IPS-18c (cell line): ENCODE data around the gene ZSCAN23.
"Not testable (repeated sequence)": the region's sequence is repeated elsewhere in the genome, so short reads cannot be mapped to it uniquely, and the experiment has no call there.

ENCODE experiments used
- H3K4me3 ChIP-seq: 2 replicates; pipeline ENCODE4 v1.7.0; 2013; ENCODE audit warnings: low read depth, mild to moderate bottlenecking, low read length, moderate library complexity; ENCODE audit not compliant: insufficient read depth
- H3K9me3 ChIP-seq: one replicate; pipeline ENCODE4 v1.6.1; 2013; ENCODE audit warnings: mild to moderate bottlenecking, low read length, moderate library complexity; ENCODE audit not compliant: control insufficient read depth, insufficient read depth

The ZSCAN23 gene

DNA sequence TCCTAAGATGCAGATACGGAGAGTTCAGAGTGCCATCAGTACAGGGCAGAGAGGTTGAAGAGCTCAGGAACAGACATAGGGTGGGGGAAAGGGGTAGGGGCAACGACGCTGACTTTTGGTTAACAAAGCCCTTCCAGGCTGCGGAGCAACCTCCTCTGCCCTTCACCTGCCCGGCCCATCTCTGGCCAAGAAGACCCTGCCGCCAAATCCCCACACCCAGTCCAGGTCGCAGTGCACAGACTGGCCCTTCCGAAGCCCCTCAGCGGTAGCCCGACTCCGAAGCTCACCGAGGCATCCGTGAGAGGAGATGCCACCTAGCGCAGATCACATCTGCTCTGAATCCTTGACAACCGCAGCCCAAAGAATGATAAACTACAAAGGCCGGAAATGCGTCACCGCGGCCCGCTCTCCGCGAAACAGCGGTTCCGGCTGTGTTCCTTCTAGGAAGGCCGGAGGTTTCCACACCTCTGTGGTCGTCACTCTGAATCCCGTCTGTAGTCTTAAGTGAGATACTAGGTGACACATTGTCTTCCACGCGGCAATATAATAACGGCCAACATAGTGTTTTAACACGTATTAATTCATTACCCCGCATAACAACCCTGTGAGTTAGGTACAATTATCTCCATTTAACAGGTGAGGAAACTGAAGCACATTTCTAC is at the start of gene ZSCAN23:
Gene ZSCAN23, minus strand, starts transcription at position 380 of the 662 bp plus-strand sequence. CDS start 7,225 bp downstream, outside the sequence.
- Histone ChIP-seq H3K4me3 (peak within 1 kb of the TSS; percentile 75), H3K9me3 (no peaks in the 10 kb centered on the region)

DNA sequence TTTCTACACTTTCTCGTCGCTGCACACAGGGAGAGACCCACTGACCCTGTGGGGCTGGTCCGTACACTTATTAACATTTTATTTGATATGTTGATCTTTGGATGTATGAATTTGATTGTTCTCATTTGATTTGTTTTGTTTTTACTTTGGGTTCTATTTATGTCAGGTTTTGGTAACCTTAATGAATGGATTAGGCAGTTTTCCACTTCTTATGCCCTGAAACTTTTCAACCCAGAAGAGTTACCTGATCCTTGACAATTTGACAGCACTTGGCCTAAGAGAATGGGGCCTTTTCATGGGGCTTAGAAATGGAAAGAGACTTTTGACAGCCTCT is 48.7 kb upstream of the ZSCAN23 start:
- H3K4me3 ChIP-seq: no peak overlapping the region

DNA sequence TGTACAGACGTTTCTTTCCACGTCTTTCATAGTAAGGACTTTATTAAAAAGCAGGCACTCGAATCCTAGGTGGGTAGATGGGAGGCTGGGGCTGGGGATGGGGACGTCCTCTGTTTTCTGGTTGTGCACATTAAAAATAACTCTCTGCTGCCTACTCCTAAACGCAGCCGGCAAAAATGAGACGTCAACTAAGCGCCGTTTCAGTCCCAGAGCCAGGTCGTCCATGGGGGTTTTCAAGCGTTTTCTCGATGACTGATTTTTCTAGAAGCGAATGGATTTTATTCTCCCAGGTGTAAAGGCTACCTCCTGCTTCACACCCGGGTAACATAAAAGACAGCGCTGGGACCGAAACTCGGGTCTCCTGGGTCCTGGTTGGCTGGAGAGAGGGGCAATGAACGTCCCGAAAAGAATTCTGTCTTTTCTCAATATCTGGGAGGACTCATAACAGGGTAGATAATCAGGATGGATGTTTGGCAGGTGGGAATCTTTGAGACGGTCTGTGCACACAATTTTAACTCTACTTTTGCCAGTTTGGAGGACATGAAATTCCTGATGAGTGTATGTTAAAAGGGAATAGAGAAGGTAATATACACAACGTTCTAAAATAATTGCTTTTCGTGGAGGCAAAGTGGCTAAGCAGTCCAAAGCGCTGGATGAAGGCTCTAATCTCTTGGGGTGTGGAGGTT is 47.1 kb upstream of the ZSCAN23 start:
- Histone ChIP-seq H3K9me3 (no peaks in the 10 kb centered on the region), H3K4me3 (peak overlapping the region; percentile 56)

More for the DNA sequence above, 48.7 kb upstream of the ZSCAN23 start:
- no peaks in the 10 kb centered on the region for H3K9me3 ChIP-seq

DNA sequence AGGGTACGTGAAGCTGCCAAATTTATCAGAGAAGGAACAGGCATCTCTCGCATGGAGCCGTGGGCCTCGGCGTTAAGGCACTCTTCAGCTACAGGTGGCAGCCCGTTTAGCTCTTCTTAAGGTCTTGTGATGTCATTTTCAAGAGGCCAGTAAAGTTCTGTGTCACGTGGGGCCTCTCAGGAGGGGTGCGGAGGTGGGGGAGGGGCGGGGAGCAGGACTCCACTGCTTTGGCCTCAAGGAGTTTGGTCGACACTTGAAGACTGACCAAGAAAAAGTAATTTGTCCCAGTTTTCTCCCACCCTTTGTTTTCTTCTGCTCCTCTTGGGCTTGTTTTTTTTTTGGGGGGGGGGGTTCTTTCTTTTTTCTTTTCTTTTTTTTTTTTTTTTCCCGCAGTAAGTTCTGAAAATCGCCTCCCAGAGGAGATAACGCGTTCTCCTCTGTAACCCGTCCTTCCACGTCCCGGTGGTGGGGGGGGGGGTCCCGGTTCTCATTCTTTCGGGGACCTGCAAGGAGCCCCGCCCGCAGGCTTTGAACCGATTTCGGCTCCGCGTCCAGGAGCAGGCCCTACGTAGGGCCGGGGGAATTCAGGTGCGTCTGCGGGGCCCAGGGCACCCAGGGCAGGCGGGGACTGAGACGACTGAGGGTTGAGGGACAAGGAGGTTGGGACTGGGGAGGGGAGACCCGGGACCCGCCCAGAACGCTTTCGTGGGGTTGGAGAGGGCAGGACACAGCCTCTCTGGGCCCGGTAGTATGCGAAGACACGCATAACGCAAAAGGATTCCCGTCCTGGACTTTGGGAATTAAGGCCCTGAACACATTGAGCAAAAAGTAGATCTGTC is 46.3 kb upstream of the ZSCAN23 start:
- Histone ChIP-seq H3K4me3 (peak overlapping the region; percentile 56), H3K9me3 (no peaks in the 10 kb centered on the region)

DNA sequence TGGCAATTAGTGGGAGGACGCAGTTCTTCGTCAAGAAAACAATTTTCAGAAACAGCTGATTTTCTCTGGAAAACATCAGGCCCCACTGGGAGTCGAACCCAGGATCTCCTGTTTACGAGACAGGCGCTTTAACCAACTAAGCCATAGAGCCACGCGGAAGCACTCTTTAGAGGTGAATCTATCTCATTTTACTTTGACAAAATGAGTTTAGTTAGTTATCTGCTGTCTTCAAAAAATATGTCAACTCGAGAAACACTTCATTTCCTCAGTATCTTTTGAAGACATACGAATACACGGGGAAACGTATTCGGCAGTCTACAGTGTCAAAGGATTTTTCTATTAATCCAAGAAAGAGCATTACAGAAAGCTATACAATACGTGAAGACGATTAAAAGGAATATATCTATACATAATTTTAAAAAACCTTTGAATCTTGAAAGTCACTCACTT is 45.6 kb upstream of the ZSCAN23 start:
- H3K9me3 ChIP-seq: no peaks in the 10 kb centered on the region
- H3K4me3 ChIP-seq: peak overlapping the region; percentile 56; the same call in 1 of the 2 replicates

DNA sequence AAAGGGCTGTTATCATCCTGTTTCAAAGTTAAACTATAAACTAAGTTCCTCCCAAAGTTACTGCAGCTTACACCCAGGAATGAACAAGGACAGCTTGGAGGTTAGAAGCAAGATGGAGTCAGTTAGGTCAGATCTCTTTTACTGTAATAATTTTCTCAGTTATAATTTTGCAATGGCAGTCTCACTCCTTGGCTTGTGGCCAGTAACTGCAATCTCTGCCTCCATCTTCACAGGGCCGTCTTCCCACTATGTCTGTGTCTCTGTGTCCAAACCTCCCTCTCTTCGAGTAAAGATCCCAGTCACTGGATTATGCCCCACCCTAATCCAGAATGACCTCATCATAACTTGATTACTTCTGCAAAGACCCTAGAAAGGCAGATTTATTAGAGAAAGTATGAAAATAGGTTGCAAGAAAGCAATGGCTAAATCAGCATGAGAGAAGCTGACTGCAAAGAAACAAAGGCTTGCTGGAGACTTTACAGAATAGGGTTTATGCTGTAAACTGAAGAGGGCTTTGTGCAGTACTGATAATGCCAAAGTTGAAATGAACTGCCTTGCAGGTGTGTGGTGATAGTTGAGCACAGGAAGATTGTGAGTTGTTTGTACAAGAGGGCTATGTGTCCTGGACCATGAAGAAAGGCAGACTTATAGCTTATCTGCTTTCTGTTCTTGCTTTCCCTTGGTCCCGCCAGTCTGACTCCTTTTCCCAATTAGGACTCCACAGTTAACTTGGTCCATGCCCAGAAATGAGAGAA is 43.9 kb upstream of the ZSCAN23 start:
- Histone ChIP-seq H3K9me3 (no peaks in the 10 kb centered on the region), H3K4me3 (no peak overlapping the region)

DNA sequence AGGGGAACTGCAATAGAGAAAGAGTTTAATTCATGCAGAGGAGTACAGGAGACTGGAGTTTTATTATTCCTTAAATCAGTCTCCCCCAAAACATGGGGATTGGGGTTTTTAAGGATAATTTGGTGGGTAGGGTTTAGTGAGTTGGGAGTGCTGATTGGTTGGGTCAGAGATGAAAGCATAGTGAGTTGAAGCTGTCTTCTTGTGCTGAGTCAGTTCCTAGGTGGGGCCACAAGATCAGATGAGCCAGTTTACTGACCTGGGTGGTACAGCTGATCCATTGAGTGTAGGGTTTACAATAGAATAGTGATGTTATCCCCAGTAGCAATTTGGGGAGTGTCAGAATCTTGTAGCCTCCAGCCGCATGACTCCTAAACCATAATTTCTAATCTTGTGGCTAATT is 43.2 kb upstream of the ZSCAN23 start:
- Histone ChIP-seq H3K9me3 (no peaks in the 10 kb centered on the region), H3K4me3 (no peak overlapping the region)

DNA sequence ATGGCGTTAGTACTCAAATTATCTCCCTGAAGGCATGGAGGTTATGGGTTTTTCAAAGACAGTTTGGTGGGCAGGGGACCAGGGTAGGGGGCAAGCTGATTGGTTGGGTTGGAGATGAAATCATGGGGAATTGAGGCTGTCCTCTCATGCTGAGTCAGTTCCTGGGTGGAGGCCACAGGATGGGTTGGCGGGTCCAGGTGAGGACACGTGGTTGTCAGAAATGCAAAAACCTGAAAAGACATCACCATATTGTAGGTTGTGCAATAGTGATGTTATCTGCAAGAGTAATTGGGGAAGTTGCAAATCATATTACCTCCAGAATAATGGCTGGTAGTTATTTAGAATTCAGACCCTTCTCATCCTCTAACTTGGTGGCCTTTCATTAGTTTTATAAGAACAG is 42.2 kb upstream of the ZSCAN23 start:
- Histone ChIP-seq H3K9me3 (no peaks in the 10 kb centered on the region), H3K4me3 (no peak overlapping the region)

DNA sequence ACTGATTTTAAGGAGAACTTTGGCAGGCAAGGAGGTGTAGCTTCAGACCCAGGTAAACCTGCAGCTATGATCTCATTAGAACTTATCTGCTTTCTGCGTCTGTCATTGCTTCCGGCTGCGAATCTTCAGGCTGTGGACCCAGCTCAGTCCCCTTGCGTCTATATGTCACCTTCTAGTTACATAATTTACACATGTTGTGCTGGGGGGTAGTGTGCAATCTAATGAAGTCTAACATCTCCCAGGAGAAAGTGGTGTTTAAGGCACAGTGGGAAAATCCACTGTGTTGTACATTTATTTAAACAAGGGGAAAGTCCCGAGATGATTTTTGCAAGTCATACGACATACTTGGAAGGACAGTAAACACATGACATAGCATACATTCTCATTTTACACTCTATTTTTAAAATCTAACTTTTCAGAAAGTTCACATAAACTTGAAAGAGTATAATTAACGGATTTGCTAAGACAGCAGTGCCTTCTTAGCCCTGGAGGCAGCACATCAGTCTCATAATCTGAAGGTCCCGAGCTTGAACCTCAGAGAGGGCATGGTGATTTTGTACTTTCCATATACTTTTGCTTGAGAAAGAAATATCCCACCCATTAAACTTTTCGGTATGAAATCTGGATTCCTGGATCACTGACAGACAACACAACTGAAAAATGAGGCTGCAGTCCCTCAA is 37.1 kb upstream of the ZSCAN23 start:
- Histone ChIP-seq H3K4me3 (no peak overlapping the region), H3K9me3 (no peaks in the 10 kb centered on the region)

DNA sequence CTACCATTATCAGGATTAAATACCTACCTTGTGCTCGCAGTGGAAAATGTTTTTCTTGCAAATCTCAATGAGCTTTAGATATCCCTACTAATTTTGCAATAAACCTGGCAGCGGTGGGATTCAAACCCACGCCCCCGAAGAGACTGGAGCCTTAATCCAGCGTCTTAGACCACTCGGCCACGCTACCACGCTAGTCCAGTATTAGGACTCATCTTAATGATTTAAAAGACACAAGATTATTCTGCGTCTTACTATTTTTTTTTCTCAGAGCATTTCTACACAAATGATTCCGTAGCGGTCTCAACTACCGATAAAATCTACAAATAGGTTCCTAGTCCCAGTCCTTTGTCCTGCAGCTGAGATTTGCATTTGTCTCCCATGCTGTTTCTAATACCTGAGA is 35.2 kb upstream of the ZSCAN23 start:
- H3K4me3 ChIP-seq: no peak overlapping the region
- H3K9me3 ChIP-seq: no peaks in the 10 kb centered on the region

DNA sequence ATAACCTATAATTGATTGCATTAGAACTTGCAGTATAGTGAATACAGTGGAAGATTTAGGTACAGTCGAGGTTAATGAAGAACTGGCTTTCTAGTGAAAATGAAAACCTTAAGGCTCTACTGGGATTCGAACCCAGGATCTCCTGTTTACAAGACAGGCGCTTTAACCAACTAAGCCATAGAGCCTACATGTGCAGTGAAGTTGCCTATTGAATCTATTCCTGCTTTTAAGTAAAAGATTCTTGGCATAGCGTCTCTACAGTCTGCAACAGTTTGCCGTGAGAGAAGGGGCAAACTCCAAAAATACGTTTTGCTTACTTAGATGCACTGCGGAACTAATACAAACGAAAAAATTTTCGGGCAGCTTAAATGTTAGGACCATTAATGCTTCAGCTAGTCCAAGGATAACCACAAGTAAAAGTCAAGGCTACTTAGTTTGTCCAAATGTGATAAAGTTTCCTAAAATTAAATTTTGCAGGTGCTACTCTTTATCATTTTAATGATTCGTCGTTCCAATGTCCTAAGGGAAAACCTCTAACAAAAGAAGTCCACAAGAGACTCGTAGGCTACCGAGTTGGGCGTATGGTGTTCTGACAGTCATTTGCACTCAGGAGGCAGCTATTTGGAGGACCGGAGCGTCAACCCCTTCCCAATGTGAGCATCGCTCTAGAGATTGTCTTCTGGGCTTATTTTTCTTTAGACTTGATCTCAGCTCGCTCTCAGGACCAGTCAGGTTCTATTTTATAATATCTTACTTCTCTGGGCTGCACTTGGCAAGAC is 31.3 kb upstream of the ZSCAN23 start:
- Histone ChIP-seq H3K9me3 (no peaks in the 10 kb centered on the region), H3K4me3 (peak overlapping the region; percentile 61)

DNA sequence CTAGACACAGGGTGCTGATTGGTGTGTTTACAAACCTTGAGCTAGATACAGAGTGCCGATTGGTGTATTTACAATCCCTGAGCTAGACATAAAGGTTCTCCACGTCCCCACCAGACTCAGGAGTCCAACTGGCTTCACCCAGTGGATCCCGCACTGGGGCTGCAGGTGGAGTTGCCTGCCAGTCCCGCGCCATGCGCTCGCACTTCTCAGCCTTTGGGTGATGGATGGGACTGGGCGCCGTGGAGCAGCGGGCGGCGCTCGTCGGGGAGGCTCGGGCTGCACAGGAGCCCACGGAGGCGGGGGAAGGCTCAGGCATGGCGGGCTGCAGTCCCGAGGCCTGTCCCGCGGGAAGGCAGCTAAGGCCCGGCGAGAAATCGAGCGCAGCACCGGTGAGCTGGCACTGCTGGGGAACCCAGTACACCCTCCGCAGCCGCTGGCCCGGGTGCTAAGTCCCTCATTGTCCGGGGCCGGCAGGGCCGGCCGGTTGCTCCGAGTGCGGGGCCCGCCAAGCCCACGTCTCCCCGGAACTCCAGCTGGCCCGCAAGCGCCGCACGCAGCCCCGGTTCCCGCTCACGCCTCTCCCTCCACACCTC is 26.0 kb upstream of the ZSCAN23 start:
- H3K9me3 ChIP-seq: not testable (repeated sequence)
- H3K4me3 ChIP-seq: peak overlapping the region; percentile 17; the same call in 1 of the 2 replicates

DNA sequence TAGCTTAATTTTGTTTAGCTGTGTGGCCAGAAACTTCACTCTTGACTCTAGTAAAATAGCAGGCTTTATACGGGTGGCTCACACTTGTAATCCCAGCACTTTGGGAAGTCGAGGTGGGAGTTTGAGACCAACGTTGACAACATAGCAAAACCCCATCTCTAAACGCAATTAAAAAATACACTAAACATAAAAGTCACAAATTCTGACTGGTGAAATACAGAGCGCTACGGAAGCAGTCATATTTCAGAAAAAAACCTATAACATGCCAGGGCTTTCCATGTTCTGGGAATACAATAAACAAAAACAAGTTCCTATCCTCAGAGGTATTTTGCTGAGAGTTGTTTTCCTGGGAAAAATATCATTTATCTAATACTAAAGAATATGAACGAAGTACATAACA is 24.8 kb upstream of the ZSCAN23 start:
- H3K9me3 ChIP-seq: no peaks in the 10 kb centered on the region
- no peak overlapping the region for H3K4me3 ChIP-seq

DNA sequence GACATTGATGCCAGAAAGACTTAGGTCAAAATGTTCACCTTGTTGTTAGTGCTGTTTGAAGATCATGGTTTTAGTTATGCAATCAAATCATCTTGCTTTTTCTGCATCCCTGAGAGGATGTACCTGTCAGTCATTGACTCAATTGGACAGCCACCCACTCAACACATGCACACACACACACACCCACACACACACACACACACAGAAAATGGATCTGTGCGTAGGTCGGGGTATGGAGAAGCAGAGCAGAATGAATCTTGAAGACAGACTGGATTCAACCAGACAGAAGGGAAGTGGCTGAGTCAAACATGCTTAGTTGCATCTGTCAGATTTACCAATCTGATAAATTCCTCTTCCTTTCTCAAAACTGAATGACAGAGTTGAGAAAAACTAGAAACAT is 19.1 kb upstream of the ZSCAN23 start:
- Histone ChIP-seq H3K9me3 (no peaks in the 10 kb centered on the region), H3K4me3 (no peak overlapping the region)

DNA sequence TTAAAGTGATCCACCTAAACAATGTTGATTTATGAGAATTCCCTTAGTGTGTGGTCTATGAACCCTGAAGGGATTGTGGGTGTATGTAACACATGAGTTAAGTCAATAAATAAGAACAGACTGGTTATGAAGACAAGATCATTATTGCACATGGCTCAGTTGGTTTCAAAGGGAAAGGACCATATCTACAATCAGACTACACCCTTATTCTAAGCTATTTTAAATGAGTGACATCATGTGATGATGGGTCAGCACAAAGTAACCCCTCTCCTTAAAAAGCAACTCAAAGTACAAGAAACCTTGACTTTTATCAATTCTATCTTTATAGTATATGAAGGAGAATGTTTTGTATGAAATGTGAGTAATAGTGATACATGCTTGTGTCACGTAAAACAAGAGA is 15.3 kb upstream of the ZSCAN23 start:
- Histone ChIP-seq H3K4me3 (no peak overlapping the region), H3K9me3 (no peaks in the 10 kb centered on the region)

DNA sequence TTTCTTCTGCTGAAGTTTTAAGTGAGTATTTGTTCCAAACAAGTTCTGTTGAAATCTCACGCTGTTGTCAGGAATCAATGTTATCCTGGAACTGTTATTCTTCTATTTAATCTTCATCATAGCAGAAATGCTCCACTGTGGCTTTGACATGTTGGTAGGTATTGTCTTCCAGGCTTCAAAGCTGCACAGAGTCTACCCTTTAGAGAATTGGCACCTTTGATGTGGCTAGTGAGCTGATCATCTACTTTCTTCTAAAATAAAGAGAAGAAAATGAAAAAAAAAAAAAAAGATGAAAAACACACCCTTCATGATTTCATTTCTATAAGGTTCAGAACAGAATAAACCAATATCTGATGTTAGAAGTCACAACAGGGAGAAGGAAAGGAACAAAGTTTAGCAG is 5.8 kb upstream of the ZSCAN23 start:
- H3K4me3 ChIP-seq: no peak overlapping the region
- H3K9me3 ChIP-seq: no peaks in the 10 kb centered on the region
